SK-N-SH (cell line): ENCODE results near the gene PCDHB11. TPM values are rescaled to one million over a fixed set of nuclear protein-coding genes. Genes with fewer than 3 reads are reported as not detected.
"Not testable (repeated sequence)": the region's sequence is repeated elsewhere in the genome, so short reads cannot be mapped to it uniquely, and the experiment has no call there.

ENCODE experiments used
- CTCF ChIA-PET: fragments of 300-600, 350-600 bp; formaldehyde crosslinking; extraction: SDS; loops from one replicate; lab custom pipeline; 2021; lab: Yijun Ruan, JAX
- POLR2A ChIA-PET: fragments of 350-600 bp; sonication (Branson Sonifier 250); formaldehyde crosslinking; extraction: SDS; loops from one replicate; lab custom pipeline; 2020; ENCODE audit warnings: antibody characterized with exemption, inconsistent platforms; lab: Yijun Ruan, JAX
- DNase-seq: peaks from one replicate; pipeline ENCODE4 v3.0.0; 2012
- H2AFZ ChIP-seq: fragments of 200-600 bp; sonication (generic); 2 replicates; pipeline ENCODE4 v1.8.1; 2016; ENCODE audit warnings: antibody characterized with exemption, mild to moderate bottlenecking, low read depth
- H3F3A ChIP-seq: fragments of 200-600 bp; sonication (generic); replicated peaks from 2 replicates; pipeline ENCODE3; 2016; ENCODE audit warnings: antibody characterized with exemption, mild to moderate bottlenecking; ENCODE audit not compliant: insufficient read depth
- H3K27ac ChIP-seq, 2 experiments: fragments of 200-500 bp in 1 of 2; fragments of 200-600 bp in 1 of 2; sonication (Bioruptor generic) in 1 of 2; sonication (generic), shearing (Covaris generic) in 1 of 2; 2 replicates each; pipeline versions ENCODE4 v1.5.1 to v1.6.1; 2014 to 2016; ENCODE audit warnings: low read depth in 2 of 2, inconsistent platforms in 1 of 2, low read length in 1 of 2, mild to moderate bottlenecking in 1 of 2, mixed read lengths in 1 of 2
- H3K27me3 ChIP-seq: fragments of 200-600 bp; sonication (generic), shearing (Covaris generic); 2 replicates; pipeline ENCODE4 v1.6.1; 2016; ENCODE audit warnings: mixed run types; ENCODE audit not compliant: insufficient read depth
- H3K36me3 ChIP-seq, 2 experiments: fragments of 200-500 bp in 1 of 2; fragments of 200-600 bp in 1 of 2; sonication (Bioruptor generic) in 1 of 2; sonication (generic) in 1 of 2; replicated peaks in 1 of 2; 2 replicates each; pipeline versions ENCODE3 to v1.5.1; 2014 to 2016; ENCODE audit warnings: low read length in 1 of 2, mild to moderate bottlenecking in 1 of 2; ENCODE audit not compliant: insufficient read depth in 2 of 2, control insufficient read depth in 1 of 2
- H3K4me1 ChIP-seq, 2 experiments: fragments of 200-500 bp in 1 of 2; fragments of 200-600 bp in 1 of 2; sonication (Bioruptor generic) in 1 of 2; sonication (generic), shearing (Covaris generic) in 1 of 2; 2 replicates each; pipeline versions ENCODE4 v1.5.1 to v1.6.1; 2014 to 2016; ENCODE audit warnings: low read depth in 1 of 2, low read length in 1 of 2, mixed run types in 1 of 2; ENCODE audit not compliant: insufficient read depth in 2 of 2, control insufficient read depth in 1 of 2
- H3K4me2 ChIP-seq: fragments of 200-600 bp; sonication (generic), shearing (Covaris generic); 2 replicates; pipeline ENCODE4 v1.6.1; 2017; ENCODE audit warnings: mixed run types
- H3K4me3 ChIP-seq, 2 experiments: fragments of 200-500 bp in 1 of 2; fragments of 200-600 bp in 1 of 2; sonication (Bioruptor generic) in 1 of 2; sonication (generic), shearing (Covaris generic) in 1 of 2; 2 replicates each; pipeline versions ENCODE4 v1.5.1 to v1.8.1; 2014 to 2016; ENCODE audit warnings: low read depth in 2 of 2, inconsistent platforms in 1 of 2, low read length in 1 of 2, mild to moderate bottlenecking in 1 of 2, mixed read lengths in 1 of 2, moderate library complexity in 1 of 2
- H3K79me2 ChIP-seq: fragments of 200-600 bp; sonication (generic); 2 replicates; pipeline ENCODE4 v1.8.1; 2017; ENCODE audit warnings: mild to moderate bottlenecking; ENCODE audit not compliant: insufficient read depth
- H3K9ac ChIP-seq: fragments of 200-600 bp; sonication (generic); 2 replicates; pipeline ENCODE4 v1.6.1; 2017; ENCODE audit warnings: mixed run types
- H3K9me2 ChIP-seq: fragments of 200-600 bp; sonication (generic); 2 replicates; pipeline ENCODE4 v1.6.1; 2017; ENCODE audit warnings: mixed run types
- H3K9me3 ChIP-seq: fragments of 200-600 bp; sonication (generic); 2 replicates; pipeline ENCODE4 v1.6.1; 2017; ENCODE audit warnings: mixed run types, mild to moderate bottlenecking, moderate library complexity
- H4K20me1 ChIP-seq: fragments of 200-600 bp; sonication (generic); 2 replicates; pipeline ENCODE4 v1.6.1; 2017; ENCODE audit warnings: mild to moderate bottlenecking, mixed run types; ENCODE audit not compliant: insufficient read depth
- CHD2 ChIP-seq: fragments of 150-350 bp; IDR thresholded peaks from 2 replicates; pipeline ENCODE4 v1.6.1; 2018; ENCODE audit warnings: low read length; ENCODE audit not compliant: partially characterized antibody
- EP300 ChIP-seq, 2 experiments: IDR thresholded peaks; 2 replicates each; pipeline versions ENCODE4 v1.4.0 to v1.6.1; 2012; ENCODE audit warnings: borderline replicate concordance in 1 of 2, low read depth in 1 of 2, low read length in 1 of 2
- MEF2A ChIP-seq: IDR thresholded peaks from 2 replicates; pipeline ENCODE4 v1.4.0; 2012; ENCODE audit warnings: low read depth, borderline replicate concordance
- RAD21 ChIP-seq: IDR thresholded peaks from 2 replicates; pipeline ENCODE4 v1.6.1; 2012; ENCODE audit warnings: mild to moderate bottlenecking, low read length
- RCOR1 ChIP-seq: fragments of 150-350 bp; IDR thresholded peaks from 2 replicates; pipeline ENCODE4 v1.6.1; 2017; ENCODE audit warnings: antibody characterized with exemption, low read length
- RXRA ChIP-seq: IDR thresholded peaks from 2 replicates; pipeline ENCODE4 v1.4.0; 2012; ENCODE audit warnings: low read depth, mild to moderate bottlenecking, borderline replicate concordance
- TEAD4 ChIP-seq: IDR thresholded peaks from 2 replicates; pipeline ENCODE4 v1.4.0; 2012; ENCODE audit warnings: mild to moderate bottlenecking, borderline replicate concordance; ENCODE audit not compliant: insufficient read depth
- YY1 ChIP-seq: IDR thresholded peaks from 2 replicates; pipeline ENCODE4 v1.4.0; 2012; ENCODE audit warnings: low read depth, mild to moderate bottlenecking
- WGBS: methylation state at CpG from one replicate; pipeline ENCODE4 v1.1.6; 2017; ENCODE audit warnings: low lambda C conversion rate; 5-methylcytosine and 5-hydroxymethylcytosine counted together
- polyA plus RNA-seq, 3 experiments: library from polyadenylated mRNA; depleted of rRNA; stranded (reverse); fragments of >200 nt; gene quantifications; 2 replicates each; pipeline ENCODE4 v1.2.3, GENCODE V29; 2012
- TF ChIP-seq, protein P1 (sequence below): IDR thresholded peaks from 2 replicates; pipeline ENCODE4; 2012
- TF ChIP-seq, protein P2 (sequence below): fragments of 200-600 bp; sonication (generic); IDR thresholded peaks from 2 replicates; pipeline ENCODE4 v1.6.1; 2017; ENCODE audit warnings: antibody characterized with exemption, mild to moderate bottlenecking, moderate library complexity
- TF ChIP-seq, protein P3 (sequence below): IDR thresholded peaks from 2 replicates; pipeline ENCODE4 v1.4.0; 2012; ENCODE audit warnings: low read depth
- TF ChIP-seq, protein P4 (sequence below): fragments of 150-350 bp; IDR thresholded peaks from 2 replicates; pipeline ENCODE4 v1.6.1; 2016; ENCODE audit warnings: mild to moderate bottlenecking, low read depth, low read length

The PCDHB11 gene
- polyA plus RNA-seq, 1 of the 3 experiments (the other 2 are of a cell fraction) = 0.61 TPM

- Histone ChIP-seq H3K9me2 (no peaks in the 10 kb centered on the region), H3K4me2 (no peak overlapping the region), H3K79me2 (no peaks in the 10 kb centered on the region), H3K4me3 (peak overlapping the region; percentile 11 to 33; a peak in 3 of 4 replicates), H3K27ac (no peak overlapping the region), H3K4me1 (no peaks in the 10 kb centered on the region), H3F3A (peaks cover 3% of the 10 kb centered on the region), H3K27me3 (no peaks in the 10 kb centered on the region), H3K9ac (no peak overlapping the region), H2AFZ (0 out of 2 replicates have a peak overlapping the region, but pooled peaks have one; percentile 15), H4K20me1 (no peaks in the 10 kb centered on the region), H3K9me3 (peaks cover 15% of the 10 kb centered on the region), H3K36me3 (peaks cover 0 to 6% of the 10 kb centered on the region in 2 experiments)
- POLR2A ChIA-PET = interaction anchor here (1.0 kb wide), 1 partner anchor 11 kb away, joined by 3 read pairs; the partner anchor contains the start of gene PCDHB14
- no peak for DNase-seq
- WGBS = 24% methylated on average over 15 of the region's 15 CpGs
- CTCF ChIA-PET = interaction anchor here (0.6 to 2.8 kb wide), 15 partner anchors 10 to 330 kb away, joined by 3 to 21 read pairs (median 3); partner anchors contain the start of genes PCDHB11, PCDHB14, PCDHB16 and PCDHB3
- TF ChIP-seq, protein P1, sequence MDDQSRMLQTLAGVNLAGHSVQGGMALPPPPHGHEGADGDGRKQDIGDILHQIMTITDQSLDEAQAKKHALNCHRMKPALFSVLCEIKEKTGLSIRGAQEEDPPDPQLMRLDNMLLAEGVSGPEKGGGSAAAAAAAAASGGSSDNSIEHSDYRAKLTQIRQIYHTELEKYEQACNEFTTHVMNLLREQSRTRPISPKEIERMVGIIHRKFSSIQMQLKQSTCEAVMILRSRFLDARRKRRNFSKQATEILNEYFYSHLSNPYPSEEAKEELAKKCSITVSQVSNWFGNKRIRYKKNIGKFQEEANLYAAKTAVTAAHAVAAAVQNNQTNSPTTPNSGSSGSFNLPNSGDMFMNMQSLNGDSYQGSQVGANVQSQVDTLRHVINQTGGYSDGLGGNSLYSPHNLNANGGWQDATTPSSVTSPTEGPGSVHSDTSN = no peak
- TF ChIP-seq, protein P2, sequence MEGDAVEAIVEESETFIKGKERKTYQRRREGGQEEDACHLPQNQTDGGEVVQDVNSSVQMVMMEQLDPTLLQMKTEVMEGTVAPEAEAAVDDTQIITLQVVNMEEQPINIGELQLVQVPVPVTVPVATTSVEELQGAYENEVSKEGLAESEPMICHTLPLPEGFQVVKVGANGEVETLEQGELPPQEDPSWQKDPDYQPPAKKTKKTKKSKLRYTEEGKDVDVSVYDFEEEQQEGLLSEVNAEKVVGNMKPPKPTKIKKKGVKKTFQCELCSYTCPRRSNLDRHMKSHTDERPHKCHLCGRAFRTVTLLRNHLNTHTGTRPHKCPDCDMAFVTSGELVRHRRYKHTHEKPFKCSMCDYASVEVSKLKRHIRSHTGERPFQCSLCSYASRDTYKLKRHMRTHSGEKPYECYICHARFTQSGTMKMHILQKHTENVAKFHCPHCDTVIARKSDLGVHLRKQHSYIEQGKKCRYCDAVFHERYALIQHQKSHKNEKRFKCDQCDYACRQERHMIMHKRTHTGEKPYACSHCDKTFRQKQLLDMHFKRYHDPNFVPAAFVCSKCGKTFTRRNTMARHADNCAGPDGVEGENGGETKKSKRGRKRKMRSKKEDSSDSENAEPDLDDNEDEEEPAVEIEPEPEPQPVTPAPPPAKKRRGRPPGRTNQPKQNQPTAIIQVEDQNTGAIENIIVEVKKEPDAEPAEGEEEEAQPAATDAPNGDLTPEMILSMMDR = peak; percentile 46
- TF ChIP-seq, protein P3, sequence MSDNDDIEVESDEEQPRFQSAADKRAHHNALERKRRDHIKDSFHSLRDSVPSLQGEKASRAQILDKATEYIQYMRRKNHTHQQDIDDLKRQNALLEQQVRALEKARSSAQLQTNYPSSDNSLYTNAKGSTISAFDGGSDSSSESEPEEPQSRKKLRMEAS = no peak
- peak; percentile 49 for TF ChIP-seq RAD21
These were observed 34.8 kb downstream of the PCDHB11 start for GRCh38 chr5:141234109-141234667.

- H3K36me3 ChIP-seq, H3K79me2 ChIP-seq, H3F3A ChIP-seq, H3K4me3 ChIP-seq, H2AFZ ChIP-seq, H3K27ac ChIP-seq, H3K27me3 ChIP-seq, H3K4me1 ChIP-seq, DNase-seq, H3K4me2 ChIP-seq, POLR2A ChIA-PET, CTCF ChIA-PET, H3K9me2 ChIP-seq, H3K9ac ChIP-seq, H4K20me1 ChIP-seq: not testable (repeated sequence)
- WGBS = 86% methylated on average over 38 of the region's 40 CpGs
- H3K9me3 ChIP-seq = peaks cover 15% of the 10 kb centered on the region
These were observed 36.5 kb downstream of the PCDHB11 start for GRCh38 chr5:141235922-141236321.

DNA sequence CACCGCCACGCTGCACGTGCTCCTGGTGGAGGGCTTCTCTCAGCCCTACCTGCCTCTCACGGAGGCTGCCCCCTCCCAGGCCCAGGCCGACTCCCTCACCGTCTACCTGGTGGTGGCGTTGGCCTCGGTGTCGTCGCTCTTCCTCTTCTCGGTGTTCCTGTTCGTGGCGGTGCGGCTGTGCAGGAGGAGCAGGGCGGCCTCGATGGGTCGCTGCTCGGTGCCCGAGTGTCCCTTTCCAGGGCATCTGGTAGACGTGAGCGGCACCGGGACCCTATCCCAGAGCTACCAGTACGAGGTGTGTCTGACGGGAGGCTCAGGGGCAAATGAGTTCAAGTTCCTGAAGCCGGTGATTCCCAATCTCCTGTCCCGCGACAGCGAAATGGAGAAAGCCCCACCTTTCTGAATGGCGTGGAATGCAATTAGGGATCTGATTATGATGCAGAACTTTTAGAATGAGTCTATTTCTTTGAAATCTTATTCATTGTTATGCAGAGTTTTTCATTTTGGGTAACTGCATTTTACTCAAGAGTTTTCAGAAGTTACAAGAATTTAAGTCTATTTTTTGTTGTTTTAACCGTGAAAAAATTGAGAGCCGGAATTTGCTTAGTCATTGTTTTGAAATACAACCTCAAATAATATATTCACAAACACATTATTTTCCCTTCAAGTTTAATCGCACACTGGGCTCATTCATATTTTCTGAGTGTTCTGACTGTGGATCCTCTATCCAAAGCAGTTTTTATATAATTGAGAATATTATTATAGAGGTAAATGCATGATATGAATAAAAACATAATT is 37.3 kb downstream of the PCDHB11 start:
- Histone ChIP-seq H3K9ac (no peak overlapping the region), H3K4me1 (no peaks in the 10 kb centered on the region), H4K20me1 (no peaks in the 10 kb centered on the region), H3K4me2 (no peak overlapping the region), H3K9me2 (no peaks in the 10 kb centered on the region), H2AFZ (no peak overlapping the region), H3K4me3 (no peak overlapping the region; a peak in 1 of 4 replicates), H3K27ac (no peak overlapping the region), H3K36me3 (no peaks in the 10 kb centered on the region), H3K9me3 (peaks cover 13% of the 10 kb centered on the region), H3K79me2 (no peaks in the 10 kb centered on the region), H3F3A (peaks cover 3% of the 10 kb centered on the region), H3K27me3 (no peaks in the 10 kb centered on the region)
- DNase-seq = no peak
- CTCF ChIA-PET = no interaction called here
- POLR2A ChIA-PET = no interaction called here
- 74% methylated on average over 26 of the region's 32 CpGs for WGBS
- TF ChIP-seq MEF2A = no peak
- no peak for TF ChIP-seq TEAD4
- TF ChIP-seq YY1 = no peak
- no peak for TF ChIP-seq RXRA
- no peak for TF ChIP-seq EP300 (IDR thresholded peaks at IDR 0.05; ENCODE audit: borderline replicate concordance in 1 of 2, low read depth in 1 of 2, low read length in 1 of 2)
- TF ChIP-seq, protein P2 = no peak
- no peak for TF ChIP-seq RCOR1
- TF ChIP-seq, protein P4, sequence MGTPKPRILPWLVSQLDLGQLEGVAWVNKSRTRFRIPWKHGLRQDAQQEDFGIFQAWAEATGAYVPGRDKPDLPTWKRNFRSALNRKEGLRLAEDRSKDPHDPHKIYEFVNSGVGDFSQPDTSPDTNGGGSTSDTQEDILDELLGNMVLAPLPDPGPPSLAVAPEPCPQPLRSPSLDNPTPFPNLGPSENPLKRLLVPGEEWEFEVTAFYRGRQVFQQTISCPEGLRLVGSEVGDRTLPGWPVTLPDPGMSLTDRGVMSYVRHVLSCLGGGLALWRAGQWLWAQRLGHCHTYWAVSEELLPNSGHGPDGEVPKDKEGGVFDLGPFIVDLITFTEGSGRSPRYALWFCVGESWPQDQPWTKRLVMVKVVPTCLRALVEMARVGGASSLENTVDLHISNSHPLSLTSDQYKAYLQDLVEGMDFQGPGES = no peak
- TF ChIP-seq CHD2 = no peak
